Mucosa of stomach (tissue), 1 donor: ENCODE measurements around the gene GLOD5.

Source experiments
- H3K27me3 ChIP-seq: one replicate; pipeline ENCODE4 v1.7.0; 2013; ENCODE audit warnings: mild to moderate bottlenecking, low read length; ENCODE audit not compliant: control insufficient read depth, insufficient read depth
- H3K36me3 ChIP-seq: one replicate; pipeline ENCODE4 v1.7.0; 2013; ENCODE audit warnings: low read length; ENCODE audit not compliant: control insufficient read depth, insufficient read depth
- H3K4me1 ChIP-seq: one replicate; pipeline ENCODE4 v1.7.0; 2013; ENCODE audit warnings: mild to moderate bottlenecking, low read length; ENCODE audit not compliant: control insufficient read depth, insufficient read depth
- H3K4me3 ChIP-seq: one replicate; pipeline ENCODE4 v1.7.0; 2013; ENCODE audit warnings: low read length
- H3K9ac ChIP-seq: one replicate; pipeline ENCODE4 v1.7.0; 2013; ENCODE audit warnings: mild to moderate bottlenecking, low read length, moderate library complexity
- H3K9me3 ChIP-seq: one replicate; pipeline ENCODE4 v1.7.0; 2013; ENCODE audit warnings: mild to moderate bottlenecking, low read length, moderate library complexity; ENCODE audit not compliant: control insufficient read depth
- donor health status: Pancreatic carcinoma.

Gene GLOD5

GRCh38 chrX:48770296-48770695, 8.7 kb downstream of the GLOD5 start:
- Histone ChIP-seq H3K36me3 (no peaks in the 10 kb centered on the region), H3K4me1 (no peaks in the 10 kb centered on the region), H3K4me3 (no peak overlapping the region), H3K9ac (no peak overlapping the region), H3K9me3 (no peaks in the 10 kb centered on the region), H3K27me3 (no peaks in the 10 kb centered on the region)

GRCh38 chrX:48772602-48773001, 11.1 kb downstream of the GLOD5 start:
- H3K4me1 ChIP-seq = no peaks in the 10 kb centered on the region
- no peak overlapping the region for H3K4me3 ChIP-seq
- no peaks in the 10 kb centered on the region for H3K36me3 ChIP-seq
- no peaks in the 10 kb centered on the region for H3K27me3 ChIP-seq
- no peak overlapping the region for H3K9ac ChIP-seq
- no peaks in the 10 kb centered on the region for H3K9me3 ChIP-seq

- Histone ChIP-seq H3K4me3 (no peak overlapping the region), H3K9ac (no peak overlapping the region), H3K9me3 (no peaks in the 10 kb centered on the region), H3K4me1 (no peaks in the 10 kb centered on the region), H3K27me3 (no peaks in the 10 kb centered on the region), H3K36me3 (no peaks in the 10 kb centered on the region)
Observed at GRCh38 chrX:48776818-48777439, 15.4 kb downstream of the GLOD5 start.

- no peak overlapping the region for H3K9ac ChIP-seq
- no peak overlapping the region for H3K4me3 ChIP-seq
- H3K4me1 ChIP-seq = no peaks in the 10 kb centered on the region
- no peaks in the 10 kb centered on the region for H3K27me3 ChIP-seq
- no peaks in the 10 kb centered on the region for H3K9me3 ChIP-seq
- no peaks in the 10 kb centered on the region for H3K36me3 ChIP-seq
Observed at GRCh38 chrX:48779399-48779798, 17.9 kb downstream of the GLOD5 start.

GRCh38 chrX:48781705-48782104, 20.2 kb downstream of the GLOD5 start:
- Histone ChIP-seq H3K36me3 (no peaks in the 10 kb centered on the region), H3K9me3 (no peaks in the 10 kb centered on the region), H3K9ac (no peak overlapping the region), H3K4me1 (no peaks in the 10 kb centered on the region), H3K4me3 (no peak overlapping the region), H3K27me3 (no peaks in the 10 kb centered on the region)

GRCh38 chrX:48782216-48782615, 20.7 kb downstream of the GLOD5 start:
- Histone ChIP-seq H3K4me3 (no peak overlapping the region), H3K9ac (no peak overlapping the region), H3K27me3 (peaks cover 3% of the 10 kb centered on the region), H3K36me3 (no peaks in the 10 kb centered on the region), H3K9me3 (no peaks in the 10 kb centered on the region), H3K4me1 (no peaks in the 10 kb centered on the region)

GRCh38 chrX:48782795-48783194, 21.2 kb downstream of the GLOD5 start:
- no peaks in the 10 kb centered on the region for H3K9me3 ChIP-seq
- H3K4me3 ChIP-seq = no peak overlapping the region
- H3K9ac ChIP-seq = no peak overlapping the region
- H3K27me3 ChIP-seq = peaks cover 4% of the 10 kb centered on the region
- H3K36me3 ChIP-seq = no peaks in the 10 kb centered on the region
- no peaks in the 10 kb centered on the region for H3K4me1 ChIP-seq

GRCh38 chrX:48784726-48785125, 23.2 kb downstream of the GLOD5 start:
- peaks cover 4% of the 10 kb centered on the region for H3K27me3 ChIP-seq
- H3K9me3 ChIP-seq = no peaks in the 10 kb centered on the region
- no peak overlapping the region for H3K4me3 ChIP-seq
- no peaks in the 10 kb centered on the region for H3K4me1 ChIP-seq
- no peaks in the 10 kb centered on the region for H3K36me3 ChIP-seq
- no peak overlapping the region for H3K9ac ChIP-seq

GRCh38 chrX:48785186-48785539, 23.6 kb downstream of the GLOD5 start:
- Histone ChIP-seq H3K9me3 (no peaks in the 10 kb centered on the region), H3K4me3 (no peak overlapping the region), H3K27me3 (peaks cover 4% of the 10 kb centered on the region), H3K9ac (no peak overlapping the region), H3K4me1 (no peaks in the 10 kb centered on the region), H3K36me3 (no peaks in the 10 kb centered on the region)

GRCh38 chrX:48785540-48786214, 24.1 kb downstream of the GLOD5 start:
- Histone ChIP-seq H3K4me1 (no peaks in the 10 kb centered on the region), H3K4me3 (no peak overlapping the region), H3K27me3 (peaks cover 4% of the 10 kb centered on the region), H3K9me3 (no peaks in the 10 kb centered on the region), H3K36me3 (no peaks in the 10 kb centered on the region), H3K9ac (no peak overlapping the region)

GRCh38 chrX:48786341-48786800, 24.8 kb downstream of the GLOD5 start, which contains the start of gene GATA1:
Gene GATA1, plus strand, starts transcription at chrX:48786590. Its CDS starts 4,520 bp downstream, at chrX:48791110.
- Histone ChIP-seq H3K27me3 (peaks cover 4% of the 10 kb centered on the region), H3K4me3 (no peak within 1 kb of the TSS), H3K9ac (no peak within 1 kb of the TSS), H3K9me3 (no peaks in the 10 kb centered on the region), H3K4me1 (no peaks in the 10 kb centered on the region), H3K36me3 (no peaks in the 10 kb centered on the region)

- no peak overlapping the region for H3K9ac ChIP-seq
- peaks cover 4% of the 10 kb centered on the region for H3K27me3 ChIP-seq
- no peaks in the 10 kb centered on the region for H3K36me3 ChIP-seq
- H3K4me1 ChIP-seq = no peaks in the 10 kb centered on the region
- no peak overlapping the region for H3K4me3 ChIP-seq
- no peaks in the 10 kb centered on the region for H3K9me3 ChIP-seq
Observed at GRCh38 chrX:48786825-48787504, 25.4 kb downstream of the GLOD5 start.
